SJCRH30 (cell line): Measurements from ENCODE around the gene PCBP3. TPM values are rescaled to one million over a fixed set of nuclear protein-coding genes. Genes with fewer than 3 reads are reported as not detected.

Experiments used
- DNase-seq, 2 experiments: peaks; one replicate each; pipeline ENCODE4 v3.0.0-alpha.2; 2015 to 2020
- H3K27ac ChIP-seq: fragments of 250-450 bp; sonication (Bioruptor Pico); 2 replicates; pipeline ENCODE4 v1.5.1; 2020; ENCODE audit warnings: mild to moderate bottlenecking, moderate library complexity
- H3K27me3 ChIP-seq: fragments of 250-450 bp; sonication (Bioruptor Pico); 2 replicates; pipeline ENCODE4 v1.5.1; 2020; ENCODE audit warnings: mild to moderate bottlenecking, moderate library complexity
- H3K36me3 ChIP-seq: fragments of 250-450 bp; sonication (Bioruptor Pico); 2 replicates; pipeline ENCODE4 v1.5.1; 2020; ENCODE audit warnings: mild to moderate bottlenecking, moderate library complexity
- H3K4me1 ChIP-seq: fragments of 250-450 bp; sonication (Bioruptor Pico); 2 replicates; pipeline ENCODE4 v1.5.1; 2020; ENCODE audit warnings: mild to moderate bottlenecking, moderate library complexity
- H3K4me3 ChIP-seq: fragments of 250-450 bp; sonication (Bioruptor Pico); 2 replicates; pipeline ENCODE4 v1.5.1; 2020; ENCODE audit warnings: mild to moderate bottlenecking, moderate library complexity
- H3K9me3 ChIP-seq: fragments of 250-450 bp; sonication (Bioruptor Pico); replicated peaks from 2 replicates; pipeline ENCODE4 v1.5.1; 2020; ENCODE audit warnings: mild to moderate bottlenecking, moderate library complexity
- total RNA-seq: library from RNA; depleted of rRNA; stranded (reverse); fragments of >200 nt; shearing (Covaris generic); gene quantifications from 2 replicates; pipeline ENCODE4 v1.2.3, GENCODE V29; 2014

PCBP3 gene
- total RNA-seq, 1 experiment from 2014 or later: not detected

- Histone ChIP-seq H3K4me3 (no peak overlapping the region), H3K27me3 (no peaks in the 10 kb centered on the region), H3K4me1 (no peaks in the 10 kb centered on the region), H3K36me3 (no peaks in the 10 kb centered on the region), H3K9me3 (no peaks in the 10 kb centered on the region), H3K27ac (no peak overlapping the region)
- DNase-seq: no peak
Observed at GRCh38 chr21:45735259-45736000, 91.9 kb downstream of the PCBP3 start.

- H3K36me3 ChIP-seq: no peaks in the 10 kb centered on the region
- H3K4me3 ChIP-seq: no peak overlapping the region
- H3K27ac ChIP-seq: no peak overlapping the region
- no peak for DNase-seq
- no peaks in the 10 kb centered on the region for H3K4me1 ChIP-seq
- no peaks in the 10 kb centered on the region for H3K9me3 ChIP-seq
- H3K27me3 ChIP-seq: no peaks in the 10 kb centered on the region
Observed at GRCh38 chr21:45736042-45736689, 92.6 kb downstream of the PCBP3 start.

GRCh38 chr21:45736690-45737484 is 93.4 kb downstream of the PCBP3 start:
- Histone ChIP-seq H3K4me1 (no peaks in the 10 kb centered on the region), H3K4me3 (no peak overlapping the region), H3K9me3 (no peaks in the 10 kb centered on the region), H3K36me3 (no peaks in the 10 kb centered on the region), H3K27ac (no peak overlapping the region), H3K27me3 (no peaks in the 10 kb centered on the region)
- DNase-seq: no peak

GRCh38 chr21:45737485-45738166 is 94.1 kb downstream of the PCBP3 start:
- Histone ChIP-seq H3K9me3 (no peaks in the 10 kb centered on the region), H3K4me1 (no peaks in the 10 kb centered on the region), H3K27me3 (no peaks in the 10 kb centered on the region), H3K36me3 (no peaks in the 10 kb centered on the region), H3K27ac (no peak overlapping the region), H3K4me3 (no peak overlapping the region)
- DNase-seq: no peak

- no peaks in the 10 kb centered on the region for H3K27me3 ChIP-seq
- no peak for DNase-seq
- no peak overlapping the region for H3K27ac ChIP-seq
- H3K4me3 ChIP-seq: no peak overlapping the region
- no peaks in the 10 kb centered on the region for H3K9me3 ChIP-seq
- H3K4me1 ChIP-seq: no peaks in the 10 kb centered on the region
- H3K36me3 ChIP-seq: no peaks in the 10 kb centered on the region
Observed at GRCh38 chr21:45739218-45740087, 95.9 kb downstream of the PCBP3 start.

GRCh38 chr21:45740088-45740440 is 96.5 kb downstream of the PCBP3 start:
- Histone ChIP-seq H3K4me3 (no peak overlapping the region), H3K9me3 (no peaks in the 10 kb centered on the region), H3K4me1 (no peaks in the 10 kb centered on the region), H3K36me3 (no peaks in the 10 kb centered on the region), H3K27me3 (no peaks in the 10 kb centered on the region), H3K27ac (no peak overlapping the region)
- DNase-seq: no peak

- Histone ChIP-seq H3K4me3 (no peak overlapping the region), H3K27ac (no peak overlapping the region), H3K36me3 (no peaks in the 10 kb centered on the region), H3K9me3 (no peaks in the 10 kb centered on the region), H3K27me3 (no peaks in the 10 kb centered on the region), H3K4me1 (no peaks in the 10 kb centered on the region)
- DNase-seq: no peak
Observed at GRCh38 chr21:45740491-45741357, 97.2 kb downstream of the PCBP3 start.

- H3K36me3 ChIP-seq: no peaks in the 10 kb centered on the region
- no peak overlapping the region for H3K27ac ChIP-seq
- no peaks in the 10 kb centered on the region for H3K4me1 ChIP-seq
- H3K9me3 ChIP-seq: no peaks in the 10 kb centered on the region
- H3K27me3 ChIP-seq: no peaks in the 10 kb centered on the region
- DNase-seq: no peak
- no peak overlapping the region for H3K4me3 ChIP-seq
Observed at GRCh38 chr21:45741691-45742090, 98.2 kb downstream of the PCBP3 start.

GRCh38 chr21:45742247-45742646 is 98.7 kb downstream of the PCBP3 start:
- H3K27me3 ChIP-seq: no peaks in the 10 kb centered on the region
- no peaks in the 10 kb centered on the region for H3K9me3 ChIP-seq
- H3K4me1 ChIP-seq: no peaks in the 10 kb centered on the region
- no peak overlapping the region for H3K4me3 ChIP-seq
- no peak for DNase-seq
- H3K27ac ChIP-seq: no peak overlapping the region
- no peaks in the 10 kb centered on the region for H3K36me3 ChIP-seq

- H3K27me3 ChIP-seq: no peaks in the 10 kb centered on the region
- no peaks in the 10 kb centered on the region for H3K36me3 ChIP-seq
- H3K9me3 ChIP-seq: no peaks in the 10 kb centered on the region
- no peak overlapping the region for H3K27ac ChIP-seq
- H3K4me3 ChIP-seq: no peak overlapping the region
- DNase-seq: no peak
- H3K4me1 ChIP-seq: no peaks in the 10 kb centered on the region
Observed at GRCh38 chr21:45745256-45745655, 101.7 kb downstream of the PCBP3 start.

GRCh38 chr21:45747233-45747766 is 103.8 kb downstream of the PCBP3 start:
- Histone ChIP-seq H3K4me1 (no peaks in the 10 kb centered on the region), H3K27ac (no peak overlapping the region), H3K9me3 (no peaks in the 10 kb centered on the region), H3K27me3 (no peaks in the 10 kb centered on the region), H3K36me3 (no peaks in the 10 kb centered on the region), H3K4me3 (no peak overlapping the region)
- DNase-seq: no peak

- H3K27ac ChIP-seq: no peak overlapping the region
- H3K4me3 ChIP-seq: no peak overlapping the region
- H3K27me3 ChIP-seq: no peaks in the 10 kb centered on the region
- no peaks in the 10 kb centered on the region for H3K4me1 ChIP-seq
- DNase-seq: peak; percentile 24 to 30
- no peaks in the 10 kb centered on the region for H3K36me3 ChIP-seq
- no peaks in the 10 kb centered on the region for H3K9me3 ChIP-seq
Observed at GRCh38 chr21:45747802-45748445, 104.4 kb downstream of the PCBP3 start.

GRCh38 chr21:45748593-45748992 is 105.1 kb downstream of the PCBP3 start:
- Histone ChIP-seq H3K27ac (no peak overlapping the region), H3K9me3 (no peaks in the 10 kb centered on the region), H3K4me3 (no peak overlapping the region), H3K27me3 (no peaks in the 10 kb centered on the region), H3K4me1 (no peaks in the 10 kb centered on the region), H3K36me3 (no peaks in the 10 kb centered on the region)
- no peak for DNase-seq
